WTC11 (cell line): ENCODE measurements around the gene PRDX2. TPM values are rescaled to one million over a fixed set of nuclear protein-coding genes. Genes with fewer than 3 reads are reported as not detected.

Experiments
- AFF4 ChIP-seq: sonication (generic); formaldehyde crosslinking; IDR thresholded peaks from 2 replicates; pipeline ENCODE4 v1.8.1; 2023; ENCODE audit warnings: mild to moderate bottlenecking, missing genetic modification reagents, borderline replicate concordance
- EMX1 ChIP-seq: fragments of 250-450 bp; sonication (Bioruptor Pico); IDR thresholded peaks from 2 replicates; pipeline ENCODE4 v1.8.0; 2021; ENCODE audit warnings: mild to moderate bottlenecking
- ESRRA ChIP-seq: sonication (generic); formaldehyde crosslinking; IDR thresholded peaks from 2 replicates; pipeline ENCODE4 v1.8.1; 2022; ENCODE audit warnings: mild to moderate bottlenecking, missing genetic modification reagents, borderline replicate concordance
- FOXJ3 ChIP-seq: sonication (generic); formaldehyde crosslinking; IDR thresholded peaks from 2 replicates; pipeline ENCODE4 v1.9.0; 2021; ENCODE audit warnings: missing genetic modification reagents, mild to moderate bottlenecking, borderline replicate concordance
- KAT7 ChIP-seq: sonication (generic); formaldehyde crosslinking; IDR thresholded peaks from 2 replicates; pipeline ENCODE4 v1.8.1; 2023; ENCODE audit warnings: missing genetic modification reagents, mild to moderate bottlenecking, borderline replicate concordance
- MLX ChIP-seq: sonication (generic); formaldehyde crosslinking; IDR thresholded peaks from 2 replicates; pipeline ENCODE4 v1.8.1; 2023; ENCODE audit warnings: mild to moderate bottlenecking, missing genetic modification reagents, moderate library complexity
- MXD4 ChIP-seq: fragments of 250-450 bp; sonication (Bioruptor Pico); IDR thresholded peaks from 2 replicates; pipeline ENCODE4 v1.8.0; 2021; ENCODE audit warnings: mild to moderate bottlenecking, moderate library complexity, borderline replicate concordance
- PRRX2 ChIP-seq: fragments of 250-450 bp; sonication (Bioruptor Pico); IDR thresholded peaks from 2 replicates; pipeline ENCODE4 v1.8.0; 2021; ENCODE audit warnings: mild to moderate bottlenecking
- RORB ChIP-seq: fragments of 250-450 bp; sonication (Bioruptor Pico); IDR thresholded peaks from 2 replicates; pipeline ENCODE4 v1.9.0; 2021; ENCODE audit warnings: mild to moderate bottlenecking
- SMAD3 ChIP-seq: sonication (generic); formaldehyde crosslinking; IDR thresholded peaks from 2 replicates; pipeline ENCODE4 v1.8.0; 2022; ENCODE audit warnings: missing genetic modification reagents, mild to moderate bottlenecking, borderline replicate concordance
- SMAD4 ChIP-seq: sonication (generic); formaldehyde crosslinking; IDR thresholded peaks from 2 replicates; pipeline ENCODE4 v1.8.0; 2022; ENCODE audit warnings: mild to moderate bottlenecking, missing genetic modification reagents
- SOX15 ChIP-seq: fragments of 250-450 bp; sonication (Bioruptor Pico); IDR thresholded peaks from 2 replicates; pipeline ENCODE4 v1.9.0; 2021; ENCODE audit warnings: mild to moderate bottlenecking
- SP1 ChIP-seq: sonication (generic); formaldehyde crosslinking; conservative IDR thresholded peaks from 2 replicates; pipeline ENCODE4 v1.8.1; 2022; ENCODE audit warnings: missing genetic modification reagents
- ZBTB21 ChIP-seq: sonication (generic); formaldehyde crosslinking; IDR thresholded peaks from 2 replicates; pipeline ENCODE4 v1.8.1; 2023; ENCODE audit warnings: mild to moderate bottlenecking, missing genetic modification reagents, borderline replicate concordance
- ZNF138 ChIP-seq: sonication (generic); formaldehyde crosslinking; conservative IDR thresholded peaks from 2 replicates; pipeline ENCODE4 v1.8.1; 2022; ENCODE audit warnings: mild to moderate bottlenecking, moderate library complexity, missing genetic modification reagents
- ZNF219 ChIP-seq: sonication (generic); formaldehyde crosslinking; IDR thresholded peaks from 2 replicates; pipeline ENCODE4 v1.8.0; 2023; ENCODE audit warnings: missing genetic modification reagents, mild to moderate bottlenecking, borderline replicate concordance
- ZNF232 ChIP-seq: sonication (generic); formaldehyde crosslinking; IDR thresholded peaks from 2 replicates; pipeline ENCODE4 v1.8.0; 2022; ENCODE audit warnings: mild to moderate bottlenecking, missing genetic modification reagents
- ZNF263 ChIP-seq: sonication (generic); formaldehyde crosslinking; IDR thresholded peaks from 2 replicates; pipeline ENCODE4 v1.8.1; 2022; ENCODE audit warnings: low read depth, mild to moderate bottlenecking, moderate library complexity, missing genetic modification reagents
- ZNF317 ChIP-seq: sonication (generic); formaldehyde crosslinking; IDR thresholded peaks from 2 replicates; pipeline ENCODE4 v1.8.1; 2023; ENCODE audit warnings: low read depth, mild to moderate bottlenecking, moderate library complexity, missing genetic modification reagents, borderline replicate concordance
- ZNF416 ChIP-seq: fragments of 250-450 bp; sonication (Bioruptor Pico); IDR thresholded peaks from 2 replicates; pipeline ENCODE4 v1.9.0; 2021; ENCODE audit warnings: mild to moderate bottlenecking, inconsistent platforms
- ZNF423 ChIP-seq: fragments of 250-450 bp; sonication (Bioruptor Pico); IDR thresholded peaks from 2 replicates; pipeline ENCODE4 v2.1.2; 2022; ENCODE audit warnings: mild to moderate bottlenecking, moderate library complexity
- ZNF425 ChIP-seq: fragments of 250-450 bp; sonication (Bioruptor Pico); conservative IDR thresholded peaks from 2 replicates; pipeline ENCODE4 v1.9.0; 2021; ENCODE audit warnings: mild to moderate bottlenecking
- total RNA-seq: library from RNA; stranded (reverse); gene quantifications from 3 replicates; pipeline ENCODE4 v1.2.3, GENCODE V29; 2021
- TF ChIP-seq, protein P1 (sequence below): fragments of 250-450 bp; sonication (Bioruptor Pico); IDR thresholded peaks from 2 replicates; pipeline ENCODE4 v1.9.0; 2021; ENCODE audit warnings: mild to moderate bottlenecking
- TF ChIP-seq, protein P2 (sequence below): sonication (generic); formaldehyde crosslinking; IDR thresholded peaks from 2 replicates; pipeline ENCODE4 v1.8.1; 2022; ENCODE audit warnings: missing genetic modification reagents, borderline replicate concordance
- TF ChIP-seq, protein P3 (sequence below): sonication (generic); formaldehyde crosslinking; IDR thresholded peaks from 2 replicates; pipeline ENCODE4 v1.8.1; 2023; ENCODE audit warnings: mild to moderate bottlenecking, moderate library complexity, missing genetic modification reagents

The PRDX2 gene
- total RNA-seq, 1 experiment from 2014 or later: 378 TPM

DNA sequence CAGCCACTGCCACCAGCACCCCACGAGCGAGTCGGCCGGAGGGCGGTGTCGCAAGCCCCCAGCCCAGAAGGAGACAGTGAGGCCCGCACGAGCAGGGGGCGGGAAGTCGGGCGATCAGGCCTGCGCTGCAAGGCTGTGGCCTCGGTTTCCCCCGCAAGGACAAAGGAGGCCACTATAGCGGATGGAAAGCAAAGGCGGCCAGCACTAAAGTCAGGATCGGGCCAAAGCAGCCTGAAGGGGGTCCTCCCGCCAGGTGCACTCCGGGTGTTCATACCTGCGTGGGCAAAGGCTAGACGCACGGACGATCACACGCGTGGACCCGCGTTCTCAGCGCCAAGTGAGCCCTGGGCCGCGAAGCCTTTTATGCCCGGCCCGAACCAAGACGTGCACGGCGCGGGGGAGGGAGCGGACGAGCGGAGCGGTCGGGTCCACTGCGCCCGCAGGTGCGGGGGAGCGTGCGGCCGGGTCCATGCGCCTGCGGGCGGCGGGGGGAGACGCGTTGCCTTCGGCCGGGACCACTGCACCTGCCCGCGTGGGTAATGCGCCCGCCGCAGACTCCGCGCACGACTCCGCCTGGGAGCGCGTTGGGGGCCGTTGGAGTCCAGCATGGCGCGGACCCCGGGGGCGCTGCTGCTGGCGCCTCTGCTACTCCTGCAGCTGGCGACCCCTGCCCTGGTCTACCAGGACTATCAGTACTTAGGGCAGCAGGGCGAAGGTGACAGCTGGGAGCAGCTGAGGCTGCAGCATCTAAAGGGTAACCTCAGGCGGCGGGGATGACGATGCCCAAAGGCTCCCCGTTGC, at the start of gene PRDX2, which contains the start of gene THSD8 (continued):
- no peak for TF ChIP-seq AFF4 (CRISPR knock-in tag)
- TF ChIP-seq, protein P1, sequence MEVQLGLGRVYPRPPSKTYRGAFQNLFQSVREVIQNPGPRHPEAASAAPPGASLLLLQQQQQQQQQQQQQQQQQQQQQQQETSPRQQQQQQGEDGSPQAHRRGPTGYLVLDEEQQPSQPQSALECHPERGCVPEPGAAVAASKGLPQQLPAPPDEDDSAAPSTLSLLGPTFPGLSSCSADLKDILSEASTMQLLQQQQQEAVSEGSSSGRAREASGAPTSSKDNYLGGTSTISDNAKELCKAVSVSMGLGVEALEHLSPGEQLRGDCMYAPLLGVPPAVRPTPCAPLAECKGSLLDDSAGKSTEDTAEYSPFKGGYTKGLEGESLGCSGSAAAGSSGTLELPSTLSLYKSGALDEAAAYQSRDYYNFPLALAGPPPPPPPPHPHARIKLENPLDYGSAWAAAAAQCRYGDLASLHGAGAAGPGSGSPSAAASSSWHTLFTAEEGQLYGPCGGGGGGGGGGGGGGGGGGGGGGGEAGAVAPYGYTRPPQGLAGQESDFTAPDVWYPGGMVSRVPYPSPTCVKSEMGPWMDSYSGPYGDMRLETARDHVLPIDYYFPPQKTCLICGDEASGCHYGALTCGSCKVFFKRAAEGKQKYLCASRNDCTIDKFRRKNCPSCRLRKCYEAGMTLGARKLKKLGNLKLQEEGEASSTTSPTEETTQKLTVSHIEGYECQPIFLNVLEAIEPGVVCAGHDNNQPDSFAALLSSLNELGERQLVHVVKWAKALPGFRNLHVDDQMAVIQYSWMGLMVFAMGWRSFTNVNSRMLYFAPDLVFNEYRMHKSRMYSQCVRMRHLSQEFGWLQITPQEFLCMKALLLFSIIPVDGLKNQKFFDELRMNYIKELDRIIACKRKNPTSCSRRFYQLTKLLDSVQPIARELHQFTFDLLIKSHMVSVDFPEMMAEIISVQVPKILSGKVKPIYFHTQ (CRISPR knock-in tag): no peak
- TF ChIP-seq ZNF423 (CRISPR knock-in tag): no peak
- no peak for TF ChIP-seq SMAD4 (CRISPR knock-in tag)
- no peak for TF ChIP-seq ZNF416 (CRISPR knock-in tag)
- TF ChIP-seq ESRRA (CRISPR knock-in tag): no peak
- peak; percentile 68; the same call in 1 of the 2 replicates for TF ChIP-seq SMAD3 (CRISPR knock-in tag)
- 0 out of 2 replicates have a peak, but pooled peaks have one; percentile 28 for TF ChIP-seq RORB (CRISPR knock-in tag)
- TF ChIP-seq MLX: no peak
- TF ChIP-seq SOX15 (CRISPR knock-in tag): no peak
- TF ChIP-seq MXD4 (CRISPR knock-in tag): no peak
- TF ChIP-seq ZNF263: 0 out of 2 replicates have a peak, but pooled peaks have one; percentile 36
- TF ChIP-seq, protein P2, sequence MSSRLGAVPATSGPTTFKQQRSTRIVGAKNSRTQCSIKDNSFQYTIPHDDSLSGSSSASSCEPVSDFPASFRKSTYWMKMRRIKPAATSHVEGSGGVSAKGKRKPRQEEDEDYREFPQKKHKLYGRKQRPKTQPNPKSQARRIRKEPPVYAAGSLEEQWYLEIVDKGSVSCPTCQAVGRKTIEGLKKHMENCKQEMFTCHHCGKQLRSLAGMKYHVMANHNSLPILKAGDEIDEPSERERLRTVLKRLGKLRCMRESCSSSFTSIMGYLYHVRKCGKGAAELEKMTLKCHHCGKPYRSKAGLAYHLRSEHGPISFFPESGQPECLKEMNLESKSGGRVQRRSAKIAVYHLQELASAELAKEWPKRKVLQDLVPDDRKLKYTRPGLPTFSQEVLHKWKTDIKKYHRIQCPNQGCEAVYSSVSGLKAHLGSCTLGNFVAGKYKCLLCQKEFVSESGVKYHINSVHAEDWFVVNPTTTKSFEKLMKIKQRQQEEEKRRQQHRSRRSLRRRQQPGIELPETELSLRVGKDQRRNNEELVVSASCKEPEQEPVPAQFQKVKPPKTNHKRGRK (CRISPR knock-in tag): no peak
- peak; percentile 58; the same call in 1 of the 2 replicates for TF ChIP-seq ZNF138
- no peak for TF ChIP-seq EMX1 (CRISPR knock-in tag)
- TF ChIP-seq ZNF317 (CRISPR knock-in tag): no peak
- TF ChIP-seq, protein P3, sequence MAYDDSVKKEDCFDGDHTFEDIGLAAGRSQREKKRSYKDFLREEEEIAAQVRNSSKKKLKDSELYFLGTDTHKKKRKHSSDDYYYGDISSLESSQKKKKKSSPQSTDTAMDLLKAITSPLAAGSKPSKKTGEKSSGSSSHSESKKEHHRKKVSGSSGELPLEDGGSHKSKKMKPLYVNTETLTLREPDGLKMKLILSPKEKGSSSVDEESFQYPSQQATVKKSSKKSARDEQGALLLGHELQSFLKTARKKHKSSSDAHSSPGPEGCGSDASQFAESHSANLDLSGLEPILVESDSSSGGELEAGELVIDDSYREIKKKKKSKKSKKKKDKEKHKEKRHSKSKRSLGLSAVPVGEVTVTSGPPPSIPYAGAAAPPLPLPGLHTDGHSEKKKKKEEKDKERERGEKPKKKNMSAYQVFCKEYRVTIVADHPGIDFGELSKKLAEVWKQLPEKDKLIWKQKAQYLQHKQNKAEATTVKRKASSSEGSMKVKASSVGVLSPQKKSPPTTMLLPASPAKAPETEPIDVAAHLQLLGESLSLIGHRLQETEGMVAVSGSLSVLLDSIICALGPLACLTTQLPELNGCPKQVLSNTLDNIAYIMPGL: peak; percentile 87; the same call in 1 of the 2 replicates
- no peak for TF ChIP-seq FOXJ3
- no peak for TF ChIP-seq PRRX2
- no peak for TF ChIP-seq ZNF425 (CRISPR knock-in tag)
- TF ChIP-seq SP1: peak; percentile 44
- TF ChIP-seq ZBTB21: peak; percentile 52; the same call in 1 of the 2 replicates
- TF ChIP-seq KAT7: no peak
- TF ChIP-seq ZNF232 (CRISPR knock-in tag): peak; percentile 28; the same call in 1 of the 2 replicates
- TF ChIP-seq ZNF219 (CRISPR knock-in tag): no peak; the same call in 1 of the 2 replicates
